SH-SY5Y (cell line): ENCODE data around the gene HSPA2.

ENCODE experiments used
- GATA2 ChIP-seq: IDR thresholded peaks from 2 replicates; pipeline ENCODE4 v1.6.1; 2011; ENCODE audit warnings: mild to moderate bottlenecking, low read depth, low read length
- GATA3 ChIP-seq: IDR thresholded peaks from 2 replicates; pipeline ENCODE4 v1.6.1; 2011; ENCODE audit warnings: low read depth, mild to moderate bottlenecking, low read length, moderate library complexity

DNA sequence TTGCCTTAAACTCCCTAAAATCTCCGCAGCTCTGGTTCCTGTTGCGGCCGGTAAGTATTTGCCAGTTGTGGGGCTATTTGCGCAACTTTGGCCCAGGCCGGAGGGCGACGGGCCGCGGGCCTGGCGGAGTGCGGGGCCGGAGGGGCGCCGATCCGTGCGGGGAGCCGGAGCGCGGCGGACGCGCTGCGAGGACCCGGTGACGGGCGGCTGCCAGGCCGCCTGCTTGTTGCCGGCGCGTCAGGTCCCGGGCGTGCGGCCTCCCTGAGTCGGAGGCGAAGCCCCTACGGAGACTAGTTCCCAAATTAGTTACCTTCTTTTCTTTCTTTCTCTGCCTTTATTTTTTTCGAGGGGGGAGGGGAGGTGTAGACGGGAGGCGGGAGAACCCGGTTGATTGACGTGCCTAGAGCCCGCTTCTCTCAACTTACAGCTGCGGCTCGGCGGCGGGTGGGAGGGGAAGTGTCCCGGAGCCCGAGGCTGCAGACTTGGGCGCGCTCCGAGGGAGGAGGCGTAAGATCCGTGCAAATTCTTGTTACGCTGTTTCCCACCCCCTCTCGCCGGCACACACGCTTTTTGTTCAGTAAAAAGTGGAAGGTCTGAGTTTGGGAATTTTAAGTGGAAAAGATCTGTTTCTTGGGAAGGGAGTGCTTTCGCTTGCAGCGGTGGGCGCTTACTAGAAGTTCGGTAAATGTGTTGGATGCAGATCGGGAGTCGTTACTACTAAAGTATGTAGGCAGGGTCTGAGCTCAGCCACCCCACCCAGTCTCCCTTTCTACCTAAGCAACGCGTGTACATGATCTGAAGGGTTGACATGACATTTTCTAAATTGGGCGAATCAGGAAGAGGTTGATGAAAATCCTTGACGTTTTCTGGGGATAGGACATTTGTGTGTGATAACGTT lies 35.4 kb upstream of the HSPA2 start:
- TF ChIP-seq GATA2, result no peak
- TF ChIP-seq GATA3, result no peak
